ENCODE results near the gene BPIFB3. TPM values are rescaled to one million over a fixed set of nuclear protein-coding genes. Genes with fewer than 3 reads are reported as not detected.
A peak's percentile ranks its signal among the peaks of the same experiment; 100 is the strongest.

The BPIFB3 gene
- total and polyA plus RNA-seq, 9 of the 15 experiments (the other 6 are each of a cell fraction or from before 2014, with no cell fraction given) = not detected

GRCh38 chr20:33095249-33095648 is 41.5 kb downstream of the BPIFB3 start:
- in situ Hi-C loops (cut with MboI) = loop anchor here (5.0 to 10.0 kb wide), 2 partner anchors 193 to 200 kb away; no protein-coding TSS in a partner anchor
- Histone ChIP-seq H3K9me1 (ENCODE audit: control insufficient read depth, insufficient read depth, low read length) (no peaks in the 10 kb centered on the region), H3K36me3 (ENCODE audit: control insufficient read depth, insufficient read depth, low read length) (no peaks in the 10 kb centered on the region), H3K4me2 (ENCODE audit: insufficient read depth, low read length) (no peak overlapping the region), H4K20me1 (replicated peaks; ENCODE audit: control insufficient read depth, insufficient read depth, low read length) (no peaks in the 10 kb centered on the region), H2AFZ (ENCODE audit: low read depth, low read length) (no peak overlapping the region), H3K9ac (ENCODE audit: insufficient read depth in 1 of 2, low read depth in 2 of 2, low read length in 2 of 2) (no peak overlapping the region), H3K27me3 (ENCODE audit: control insufficient read depth in 2 of 2, insufficient read depth in 2 of 2, low read length in 2 of 2) (peaks cover 0 to 5% of the 10 kb centered on the region in 2 experiments; a peak in 2 of 5 replicates), H3K79me2 (ENCODE audit: control insufficient read depth, insufficient read depth, low read length) (no peaks in the 10 kb centered on the region), H3K4me1 (replicated peaks in 1 of 2; ENCODE audit: control insufficient read depth in 2 of 2, insufficient read depth in 2 of 2, low read length in 2 of 2) (no peaks in the 10 kb centered on the region), H3K4me3 (no peak overlapping the region), H3K9me3 (replicated peaks; ENCODE audit: control insufficient read depth, insufficient read depth, low read depth, low read length) (no peaks in the 10 kb centered on the region), H3K27ac (ENCODE audit: extremely low read depth, low read depth, low read length) (no peak overlapping the region)
- 13% methylated on average over 5 of the region's 5 CpGs for WGBS (ENCODE audit: insufficient coverage, low coverage, missing lambda C conversion rate)
- FAIRE-seq (no peak), DNase-seq (ENCODE audit: extremely low read depth in 1 of 4, low spot score in 3 of 4) (no peak), ATAC-seq (no peak)
- CTCF ChIA-PET (ENCODE audit: low intra/inter-chr PET ratio) = interaction anchor here (0.6 to 2.2 kb wide), 7 partner anchors 117 to 1035 kb away, joined by 3 to 22 read pairs (median 7); no protein-coding TSS in a partner anchor
- no peak for TF ChIP-seq GABPA (tag; conservative IDR thresholded peaks at IDR 0.05; ENCODE audit: low read depth)
- TF ChIP-seq TCF3 (CRISPR knock-in tag; IDR thresholded peaks at IDR 0.05) = no peak
- TF ChIP-seq ADNP (tag; IDR thresholded peaks at IDR 0.05) = peak; percentile 43; the same call in 1 of the 2 replicates
- no peak for TF ChIP-seq ZNF146 (CRISPR knock-in tag; IDR thresholded peaks at IDR 0.05; ENCODE audit: unreplicated experiment)
- no peak for TF ChIP-seq ESRRB (CRISPR knock-in tag; IDR thresholded peaks at IDR 0.05; ENCODE audit: borderline replicate concordance)
- TF ChIP-seq KDM1A (IDR thresholded peaks at IDR 0.05) = 0 out of 4 replicates have a peak, but pooled peaks of 1 of the 2 experiments have one; percentile 8
- TF ChIP-seq MCM2 (IDR thresholded peaks at IDR 0.05; ENCODE audit: low read depth) = no peak
- TF ChIP-seq ZNF584 (CRISPR knock-in tag; IDR thresholded peaks at IDR 0.05; ENCODE audit: low read depth) = no peak
- TF ChIP-seq MYBL2 (IDR thresholded peaks at IDR 0.05; ENCODE audit: low read depth) = no peak
- TF ChIP-seq MYBL2 (CRISPR knock-in tag; IDR thresholded peaks at IDR 0.05; ENCODE audit: borderline replicate concordance) = no peak
- no peak for TF ChIP-seq BRD4 (IDR thresholded peaks at IDR 0.05)
- no peak for TF ChIP-seq KAT8 (IDR thresholded peaks at IDR 0.05; ENCODE audit: low read depth)
- TF ChIP-seq SMARCA5 (IDR thresholded peaks at IDR 0.05) = 0 out of 2 replicates have a peak, but pooled peaks have one; percentile 31
- 0 out of 2 replicates have a peak, but pooled peaks have one; percentile 25 for TF ChIP-seq ESRRA (IDR thresholded peaks at IDR 0.05; ENCODE audit: borderline replicate concordance, low read depth)
- no peak for TF ChIP-seq IRF9 (tag; IDR thresholded peaks at IDR 0.05)
- TF ChIP-seq KLF6 (CRISPR knock-in tag; IDR thresholded peaks at IDR 0.05; ENCODE audit: borderline replicate concordance) = no peak
- 0 out of 2 replicates have a peak, but pooled peaks have one; percentile 22 for TF ChIP-seq NFE2 (IDR thresholded peaks at IDR 0.05; ENCODE audit: low read depth)
- no peak for TF ChIP-seq MCM3 (IDR thresholded peaks at IDR 0.05)
- TF ChIP-seq RBM25 (IDR thresholded peaks at IDR 0.05; ENCODE audit: low read depth, low read length, severe bottlenecking) = peak; percentile 65
- TF ChIP-seq ZNF436 (CRISPR knock-in tag; IDR thresholded peaks at IDR 0.05) = no peak
- no peak for TF ChIP-seq STAT6 (CRISPR knock-in tag; IDR thresholded peaks at IDR 0.05)
- TF ChIP-seq BCOR (IDR thresholded peaks at IDR 0.05) = peak; percentile 20; the same call in 1 of the 2 replicates
- peak; percentile 61 for TF ChIP-seq ZFP36 (IDR thresholded peaks at IDR 0.05; ENCODE audit: low read depth, low read length, partially characterized antibody)
- BruUV-seq (replicated peaks) = no TSS peak
- POLR2A ChIA-PET = no interaction called here
- intact Hi-C loops (cut with micrococcal nuclease) = loop anchor here (5.0 to 10.0 kb wide), 2 partner anchors 117 to 300 kb away; no protein-coding TSS in a partner anchor
